ENCODE measurements around the gene TMEM101.

TMEM101 gene

GRCh38 chr17:43994272-43995149 is 20.3 kb downstream of the TMEM101 start:
- Histone ChIP-seq H4K20me1 (ENCODE audit: insufficient read depth) (no peaks in the 10 kb centered on the region), H3K4me2 (peak overlapping the region; percentile 82), H3K36me3 (ENCODE audit: insufficient read depth) (no peaks in the 10 kb centered on the region), H3K27ac (no peak overlapping the region), H3K9ac (peak overlapping the region; percentile 59; the same call in 1 of the 2 replicates), H3K27me3 (ENCODE audit: insufficient read depth, low read depth) (no peaks in the 10 kb centered on the region), H3K4me1 (ENCODE audit: low read depth, poor library complexity, severe bottlenecking) (peaks cover 9% of the 10 kb centered on the region), H3K79me2 (ENCODE audit: insufficient read depth, low read depth) (no peaks in the 10 kb centered on the region), H2AFZ (ENCODE audit: low read depth) (peak overlapping the region; percentile 97), H3K4me3 (IDR thresholded peaks at IDR 0.05; ENCODE audit: insufficient read depth, low read depth, low read length) (no peak overlapping the region)
- TF ChIP-seq, protein P1, sequence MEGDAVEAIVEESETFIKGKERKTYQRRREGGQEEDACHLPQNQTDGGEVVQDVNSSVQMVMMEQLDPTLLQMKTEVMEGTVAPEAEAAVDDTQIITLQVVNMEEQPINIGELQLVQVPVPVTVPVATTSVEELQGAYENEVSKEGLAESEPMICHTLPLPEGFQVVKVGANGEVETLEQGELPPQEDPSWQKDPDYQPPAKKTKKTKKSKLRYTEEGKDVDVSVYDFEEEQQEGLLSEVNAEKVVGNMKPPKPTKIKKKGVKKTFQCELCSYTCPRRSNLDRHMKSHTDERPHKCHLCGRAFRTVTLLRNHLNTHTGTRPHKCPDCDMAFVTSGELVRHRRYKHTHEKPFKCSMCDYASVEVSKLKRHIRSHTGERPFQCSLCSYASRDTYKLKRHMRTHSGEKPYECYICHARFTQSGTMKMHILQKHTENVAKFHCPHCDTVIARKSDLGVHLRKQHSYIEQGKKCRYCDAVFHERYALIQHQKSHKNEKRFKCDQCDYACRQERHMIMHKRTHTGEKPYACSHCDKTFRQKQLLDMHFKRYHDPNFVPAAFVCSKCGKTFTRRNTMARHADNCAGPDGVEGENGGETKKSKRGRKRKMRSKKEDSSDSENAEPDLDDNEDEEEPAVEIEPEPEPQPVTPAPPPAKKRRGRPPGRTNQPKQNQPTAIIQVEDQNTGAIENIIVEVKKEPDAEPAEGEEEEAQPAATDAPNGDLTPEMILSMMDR (conservative IDR thresholded peaks at IDR 0.05; ENCODE audit: low read depth, low read length), result peak; percentile 96

GRCh38 chr17:43992641-43993040 is 22.1 kb downstream of the TMEM101 start:
- no peaks in the 10 kb centered on the region for H3K79me2 ChIP-seq (ENCODE audit: insufficient read depth, low read depth)
- TF ChIP-seq, protein P1 (conservative IDR thresholded peaks at IDR 0.05; ENCODE audit: low read depth, low read length), result no peak
- no peak overlapping the region for H3K9ac ChIP-seq
- H3K27me3 ChIP-seq (ENCODE audit: insufficient read depth, low read depth), result no peaks in the 10 kb centered on the region
- H3K4me3 ChIP-seq (IDR thresholded peaks at IDR 0.05; ENCODE audit: insufficient read depth, low read depth, low read length), result no peak overlapping the region
- H3K4me1 ChIP-seq (ENCODE audit: low read depth, poor library complexity, severe bottlenecking), result peaks cover 9% of the 10 kb centered on the region
- H2AFZ ChIP-seq (ENCODE audit: low read depth), result no peak overlapping the region
- H4K20me1 ChIP-seq (ENCODE audit: insufficient read depth), result no peaks in the 10 kb centered on the region
- no peaks in the 10 kb centered on the region for H3K36me3 ChIP-seq (ENCODE audit: insufficient read depth)
- H3K4me2 ChIP-seq, result no peak overlapping the region
- H3K27ac ChIP-seq, result no peak overlapping the region

DNA sequence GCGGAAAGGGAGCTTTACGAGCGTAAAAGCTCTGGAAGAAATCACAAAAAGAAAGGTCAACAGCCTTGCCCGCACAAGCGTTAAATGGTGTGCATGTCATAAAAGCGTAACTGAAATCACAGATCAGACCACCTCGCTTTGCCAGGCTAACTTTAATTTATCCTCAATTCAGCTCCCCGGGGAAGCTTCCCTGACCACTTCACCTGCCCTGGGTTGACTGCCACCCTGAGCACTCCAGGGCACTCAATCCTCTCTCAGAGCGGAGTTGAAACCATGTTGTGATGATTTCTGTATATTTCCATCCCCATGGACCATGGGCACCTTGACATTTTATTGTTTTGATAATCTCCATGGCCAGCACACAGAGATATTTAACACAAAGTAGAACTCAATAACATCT is 26.5 kb downstream of the TMEM101 start:
- TF ChIP-seq, protein P1 (conservative IDR thresholded peaks at IDR 0.05; ENCODE audit: low read depth, low read length), result no peak
- Histone ChIP-seq H3K4me2 (no peak overlapping the region), H4K20me1 (ENCODE audit: insufficient read depth) (no peaks in the 10 kb centered on the region), H3K27me3 (ENCODE audit: insufficient read depth, low read depth) (no peaks in the 10 kb centered on the region), H3K4me3 (IDR thresholded peaks at IDR 0.05; ENCODE audit: insufficient read depth, low read depth, low read length) (no peak overlapping the region), H2AFZ (ENCODE audit: low read depth) (no peak overlapping the region), H3K27ac (no peak overlapping the region), H3K4me1 (ENCODE audit: low read depth, poor library complexity, severe bottlenecking) (no peaks in the 10 kb centered on the region), H3K9ac (no peak overlapping the region), H3K79me2 (ENCODE audit: insufficient read depth, low read depth) (no peaks in the 10 kb centered on the region), H3K36me3 (ENCODE audit: insufficient read depth) (no peaks in the 10 kb centered on the region)

DNA sequence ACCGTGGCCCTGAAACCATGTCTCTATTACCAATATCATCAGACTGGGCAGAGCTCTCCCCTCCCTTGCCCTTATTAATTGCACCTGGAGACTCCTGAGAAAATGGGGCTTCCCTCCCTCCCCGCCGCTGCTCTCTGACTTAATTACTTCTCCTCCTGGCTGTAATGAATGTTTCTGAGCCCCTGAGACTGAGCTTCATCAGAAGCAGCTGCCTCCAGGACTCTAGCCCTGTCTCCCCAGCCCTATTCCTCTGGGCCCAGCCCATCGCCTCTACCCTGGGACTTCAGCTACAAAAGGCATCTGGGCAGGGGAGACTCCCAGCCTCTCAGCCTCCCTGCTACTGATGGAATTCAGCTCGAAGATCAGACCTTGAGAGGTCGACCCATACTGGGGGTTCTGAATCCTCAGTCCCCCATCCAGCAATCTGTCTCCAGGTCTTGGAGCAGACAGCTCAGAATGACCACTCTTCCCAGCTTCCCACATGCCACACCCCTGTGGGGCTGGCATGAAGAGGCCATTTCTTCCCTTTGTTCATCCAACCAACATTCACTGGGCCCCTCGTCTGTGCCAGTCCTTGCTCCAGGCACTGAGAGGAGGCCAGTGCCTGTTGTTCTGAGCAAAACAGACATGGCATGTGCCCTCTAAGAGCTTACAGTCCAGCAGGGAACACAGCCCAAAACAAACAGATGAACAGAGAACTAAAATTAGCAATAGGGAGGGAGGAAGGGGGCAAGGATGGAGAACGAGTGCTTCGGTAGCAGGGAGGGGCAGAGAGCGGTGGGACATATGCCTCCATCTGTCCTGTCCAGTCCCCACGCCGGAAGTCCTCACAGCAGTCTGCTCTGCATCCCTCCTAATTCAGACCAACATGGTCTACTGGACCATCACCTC is 27.4 kb downstream of the TMEM101 start:
- no peak overlapping the region for H3K27ac ChIP-seq
- H2AFZ ChIP-seq (ENCODE audit: low read depth), result no peak overlapping the region
- TF ChIP-seq, protein P1 (conservative IDR thresholded peaks at IDR 0.05; ENCODE audit: low read depth, low read length), result no peak
- no peaks in the 10 kb centered on the region for H4K20me1 ChIP-seq (ENCODE audit: insufficient read depth)
- H3K36me3 ChIP-seq (ENCODE audit: insufficient read depth), result no peaks in the 10 kb centered on the region
- no peak overlapping the region for H3K4me2 ChIP-seq
- no peaks in the 10 kb centered on the region for H3K27me3 ChIP-seq (ENCODE audit: insufficient read depth, low read depth)
- H3K9ac ChIP-seq, result no peak overlapping the region
- H3K4me3 ChIP-seq (IDR thresholded peaks at IDR 0.05; ENCODE audit: insufficient read depth, low read depth, low read length), result no peak overlapping the region
- no peaks in the 10 kb centered on the region for H3K79me2 ChIP-seq (ENCODE audit: insufficient read depth, low read depth)
- no peaks in the 10 kb centered on the region for H3K4me1 ChIP-seq (ENCODE audit: low read depth, poor library complexity, severe bottlenecking)
